Activated CD4-positive, alpha-beta T cell treated with anti-CD3 and anti-CD28 coated beads for 24 hours (primary cell): Measurements from ENCODE around the gene FIS1.
A peak's percentile ranks its signal among the peaks of the same experiment; 100 is the strongest.

Experiments
- DNase-seq, 2 donors: peaks; one replicate each; pipeline ENCODE4 v3.0.0-alpha.2; 2020; ENCODE audit warnings: low read depth in 2 of 2

FIS1 gene

DNA sequence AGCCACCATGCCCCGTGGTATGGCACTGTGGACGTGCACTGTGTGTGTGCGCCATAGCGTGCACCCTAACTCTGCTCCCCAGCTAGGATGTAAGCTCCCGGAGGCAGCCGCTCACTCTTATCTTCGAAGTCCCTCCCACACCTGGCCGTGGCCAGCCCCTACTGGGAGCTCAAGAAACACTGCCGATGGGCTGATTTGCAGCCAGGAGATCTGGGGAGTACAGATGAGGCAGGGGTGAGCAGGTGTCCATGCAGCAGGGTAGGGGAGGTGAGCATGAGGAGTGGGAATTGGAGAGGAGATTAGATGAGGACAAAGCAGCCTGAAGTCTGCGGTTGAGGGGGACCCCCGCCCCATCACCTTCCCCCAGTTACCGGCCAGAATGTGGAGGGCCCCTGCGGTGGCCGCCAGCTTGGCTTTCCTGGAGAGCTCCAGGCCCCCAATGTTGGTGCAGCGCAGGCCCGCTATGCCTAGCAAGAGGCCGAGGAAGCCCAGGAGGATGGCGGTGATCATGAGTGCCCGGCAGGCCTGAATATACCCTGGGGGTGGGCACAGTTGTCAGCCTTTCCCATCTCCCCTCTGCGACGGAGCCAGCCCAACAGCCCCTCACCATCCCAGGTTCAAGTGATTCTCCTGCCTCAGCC is 10.9 kb downstream of the FIS1 start:
- DNase-seq: no peak

DNA sequence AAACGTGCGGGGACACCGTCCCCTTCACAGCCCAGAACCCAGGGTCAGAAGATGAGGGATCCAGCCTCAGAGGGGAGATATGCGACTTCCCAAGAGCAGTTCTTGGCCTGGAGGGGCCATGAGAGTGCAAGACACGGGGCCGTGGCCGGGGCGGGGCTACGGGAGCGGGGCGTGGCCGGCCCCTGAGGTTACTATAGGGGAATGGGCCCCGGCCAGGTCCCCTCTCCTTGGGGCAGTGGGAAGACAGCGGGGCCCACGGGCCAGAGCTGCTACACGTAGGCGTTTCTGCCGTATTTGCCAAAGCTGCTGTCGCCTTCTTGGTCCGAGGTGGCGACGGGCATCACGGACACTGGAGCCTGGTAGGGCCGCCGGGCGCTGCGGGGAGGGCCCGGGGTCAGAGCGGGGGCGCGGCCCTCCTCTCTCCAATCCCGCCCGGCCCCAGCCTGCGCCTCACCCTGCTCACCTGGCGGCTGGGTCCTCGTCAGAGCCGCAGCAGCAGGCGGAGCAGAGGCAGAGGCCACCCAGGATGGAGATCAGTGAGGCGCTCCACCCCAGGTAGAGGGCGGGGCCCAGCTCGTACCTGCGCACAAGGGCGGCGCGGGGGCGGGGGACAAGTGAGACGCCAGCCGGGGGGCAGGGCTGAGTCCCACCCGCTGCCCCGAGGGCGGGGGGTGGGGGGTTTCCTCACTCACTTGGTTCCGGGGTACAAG is 12.6 kb downstream of the FIS1 start:
- no peak for DNase-seq

GRCh38 chr7:101231644-101232043 is 13.2 kb downstream of the FIS1 start:
- no peak for DNase-seq

DNA sequence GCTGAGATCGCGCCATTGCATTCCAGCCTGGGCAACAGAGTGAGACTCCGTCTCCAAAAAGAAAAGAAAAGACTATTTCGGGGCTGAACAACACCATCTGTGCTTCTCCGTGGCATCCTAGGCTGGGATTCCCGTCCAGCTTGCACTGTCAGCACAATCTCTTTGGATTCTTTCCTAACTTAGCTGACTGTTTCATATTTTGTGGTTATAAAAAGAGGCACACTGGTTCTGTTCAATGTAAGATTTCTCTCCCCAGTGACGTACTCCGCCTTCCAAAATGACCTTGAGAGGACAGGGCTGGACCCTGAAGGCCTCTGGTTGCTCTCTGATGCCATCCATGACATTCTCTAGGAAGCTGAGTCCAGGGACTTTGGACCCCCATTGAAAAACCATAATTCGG is 18.2 kb downstream of the FIS1 start:
- no peak for DNase-seq

GRCh38 chr7:101225650-101226049 is 19.2 kb downstream of the FIS1 start:
- DNase-seq: no peak

GRCh38 chr7:101223528-101223927 is 21.4 kb downstream of the FIS1 start:
- DNase-seq: no peak

DNA sequence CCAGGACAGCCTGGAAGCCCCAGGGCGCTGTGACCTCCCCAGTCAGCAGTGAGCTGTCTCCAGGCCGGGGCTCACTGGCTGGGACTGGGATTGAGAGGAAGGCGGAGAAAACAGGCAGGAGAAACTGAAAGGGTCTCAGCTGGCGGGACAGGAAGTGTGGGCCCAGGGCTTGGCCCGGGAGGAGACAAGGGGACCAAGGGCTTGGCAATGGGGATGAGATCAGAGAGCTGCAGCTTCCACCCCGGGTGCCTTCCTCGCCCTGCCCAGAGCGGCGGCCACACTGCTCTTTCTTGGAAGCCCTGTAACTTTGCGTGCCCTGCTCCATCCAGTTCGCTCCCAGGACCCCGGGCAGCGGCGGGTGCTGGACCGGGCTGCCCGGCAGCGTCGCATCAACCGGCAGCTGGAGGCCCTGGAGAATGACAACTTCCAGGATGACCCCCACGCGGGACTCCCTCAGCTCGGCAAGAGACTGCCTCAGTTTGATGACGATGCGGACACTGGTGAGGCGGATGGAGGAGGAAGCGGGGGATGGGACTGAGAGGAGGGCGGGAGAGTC is 22.5 kb downstream of the FIS1 start:
- DNase-seq: no peak

DNA sequence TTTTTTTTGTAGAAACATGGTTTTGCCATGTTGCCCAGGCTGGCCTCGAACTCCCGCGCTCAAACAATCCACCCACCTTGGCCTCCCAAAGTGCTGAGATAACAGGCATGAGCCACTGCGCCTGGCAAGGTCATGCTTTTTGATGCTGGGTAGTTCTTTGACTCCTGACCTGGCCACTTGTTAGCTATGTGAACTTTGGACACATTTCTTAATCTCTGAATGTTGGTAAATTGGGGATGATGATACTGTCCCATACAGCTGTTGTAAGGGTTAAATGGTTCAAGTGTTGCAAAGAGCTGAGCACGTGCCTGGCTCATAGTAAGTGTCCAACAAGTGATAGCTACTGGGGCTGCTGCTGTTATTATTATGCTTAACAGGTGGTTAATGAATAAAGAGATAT is 24.6 kb downstream of the FIS1 start:
- no peak for DNase-seq

- DNase-seq: no peak
Observed at GRCh38 chr7:101218236-101219125, 26.4 kb downstream of the FIS1 start.

DNA sequence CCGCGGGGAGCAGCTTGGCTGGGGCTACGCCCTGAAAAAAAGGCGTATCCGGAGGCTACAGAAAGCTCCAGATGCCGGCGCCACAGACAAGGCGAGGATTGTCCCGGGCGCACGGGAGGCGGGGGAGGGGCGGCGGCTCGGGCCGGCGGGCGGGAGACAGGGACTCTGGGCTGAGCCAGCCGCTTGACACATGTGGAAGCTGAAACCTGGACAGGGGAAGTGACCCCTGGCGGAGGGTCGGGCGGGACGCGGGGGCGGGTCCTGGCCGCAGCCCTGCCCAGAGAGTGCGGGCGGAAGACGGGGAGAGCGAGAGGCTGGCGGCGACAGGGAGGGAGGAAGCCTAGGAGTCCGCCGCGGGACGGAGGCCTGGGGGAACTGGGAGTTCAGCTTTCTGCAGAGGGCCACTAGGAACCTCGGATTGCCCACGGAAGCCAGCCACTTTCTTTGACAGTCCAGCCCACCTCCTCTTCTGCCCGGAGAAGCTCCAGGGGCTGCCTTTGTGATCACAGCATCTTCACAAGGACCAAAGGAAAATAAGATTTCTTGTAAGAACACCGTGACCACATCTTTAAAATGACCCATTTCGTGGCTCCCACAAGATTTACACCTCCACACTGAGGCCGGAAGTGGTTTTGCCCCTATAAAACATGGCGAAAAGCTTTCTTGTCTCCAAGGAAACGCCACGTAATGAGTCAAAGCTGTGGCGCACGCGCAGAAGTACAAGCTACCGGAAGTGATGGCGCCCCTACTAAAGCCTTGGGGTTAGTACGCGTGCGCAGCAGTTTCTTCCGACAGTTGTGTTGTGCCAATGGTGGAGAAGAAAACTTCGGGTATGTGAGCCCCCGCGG is 27.3 kb downstream of the FIS1 start, which contains the start of the genes PLOD3 and ZNHIT1:
TSS of gene PLOD3 (minus strand) at position 194 of the 848 bp plus-strand sequence. CDS start 307 bp downstream, outside the sequence.
TSS of gene ZNHIT1 (plus strand) at position 778 of the 848 bp plus-strand sequence. CDS start at position 809, 31 bp downstream.
- peak; percentile 94 for DNase-seq

DNA sequence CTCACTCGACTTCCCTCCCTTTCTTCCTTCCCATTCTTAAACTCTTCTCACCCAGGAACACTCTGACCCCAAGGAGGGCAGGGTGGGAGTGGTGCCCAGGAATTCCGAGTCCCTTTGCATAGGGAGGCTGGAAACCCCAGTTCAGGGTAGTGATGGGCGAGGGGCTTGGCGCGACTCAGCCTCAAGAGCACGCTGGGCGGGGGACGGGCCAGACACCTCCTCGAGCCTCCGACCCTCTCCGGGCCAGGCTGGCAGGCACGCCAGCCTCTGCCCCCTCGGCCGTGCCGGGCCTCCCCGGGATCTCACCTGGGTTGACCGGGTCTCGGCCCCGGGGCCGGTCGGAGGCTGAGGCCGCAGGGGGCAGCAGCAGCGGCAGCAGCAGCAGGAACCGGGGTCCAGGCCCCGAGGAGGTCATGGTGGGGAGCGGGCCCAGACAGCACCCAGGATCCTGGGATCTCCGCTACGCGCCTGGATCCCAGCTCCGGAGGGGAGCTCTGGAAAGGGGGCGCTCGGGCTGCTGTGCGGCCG is 28.0 kb downstream of the FIS1 start:
- no peak for DNase-seq

DNA sequence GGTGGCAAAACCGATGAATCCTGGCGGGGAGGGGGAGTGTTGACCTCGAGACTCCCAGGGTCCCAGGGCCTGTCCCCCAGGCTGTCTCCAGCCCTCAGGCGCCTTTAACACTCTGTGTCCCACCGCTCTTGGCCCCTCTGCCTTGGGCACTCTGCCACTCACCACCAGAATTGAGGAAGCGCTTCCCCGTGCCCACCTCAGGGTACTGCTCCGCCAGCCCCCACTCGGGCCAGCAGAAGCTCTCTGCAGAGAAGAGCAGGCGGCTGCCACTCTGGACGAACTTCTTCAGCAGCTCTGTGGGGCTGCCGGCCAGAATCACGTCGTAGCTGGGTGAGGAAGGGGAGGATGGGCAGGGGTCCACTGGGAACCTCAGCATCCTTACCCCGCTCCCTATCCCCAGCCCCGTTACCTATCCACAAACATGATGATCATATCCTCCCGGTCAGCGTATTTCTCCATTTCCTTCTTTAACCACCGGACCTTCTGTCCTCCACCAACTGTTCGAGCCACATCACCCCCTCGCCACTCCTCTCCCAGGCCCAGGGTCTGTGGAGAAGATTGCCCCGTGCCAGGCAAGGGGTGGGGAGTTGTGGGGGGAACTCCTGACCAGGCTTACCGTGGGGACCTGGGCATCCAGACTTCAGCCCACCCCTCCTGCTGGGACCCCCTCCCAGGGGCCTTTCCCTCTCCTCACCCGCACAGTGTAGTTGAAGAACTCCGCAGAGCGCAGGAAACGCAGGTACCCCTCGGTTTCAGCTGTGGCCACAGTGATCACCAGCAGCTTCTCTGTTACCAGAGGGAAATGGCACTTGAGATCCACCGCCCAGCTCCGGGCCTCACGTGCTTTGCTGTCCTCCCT is 28.7 kb downstream of the FIS1 start:
- DNase-seq: no peak

DNA sequence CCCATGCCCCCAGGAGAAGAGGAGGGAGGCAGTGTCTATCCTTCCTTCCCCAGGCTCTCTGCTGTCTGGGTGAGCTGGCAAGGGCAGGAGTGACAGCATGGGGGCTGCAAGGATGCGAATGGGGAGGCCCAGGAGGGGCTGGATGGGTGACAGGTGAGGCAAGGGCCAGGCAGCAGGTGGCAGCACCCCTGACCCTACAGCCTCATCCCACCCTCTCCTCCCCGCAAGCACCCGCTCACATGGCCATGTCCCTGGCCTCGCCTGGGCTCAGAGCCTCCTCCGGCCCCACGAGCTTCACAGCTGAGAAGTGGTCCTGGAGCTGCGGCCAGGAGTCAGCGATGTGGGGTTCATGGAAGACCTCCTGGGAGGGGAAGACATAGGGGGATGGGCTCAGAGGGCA is 32.9 kb downstream of the FIS1 start:
- no peak for DNase-seq

GRCh38 chr7:101211501-101211900 is 33.4 kb downstream of the FIS1 start:
- DNase-seq: no peak

GRCh38 chr7:101210143-101210542 is 34.7 kb downstream of the FIS1 start:
- no peak for DNase-seq

DNA sequence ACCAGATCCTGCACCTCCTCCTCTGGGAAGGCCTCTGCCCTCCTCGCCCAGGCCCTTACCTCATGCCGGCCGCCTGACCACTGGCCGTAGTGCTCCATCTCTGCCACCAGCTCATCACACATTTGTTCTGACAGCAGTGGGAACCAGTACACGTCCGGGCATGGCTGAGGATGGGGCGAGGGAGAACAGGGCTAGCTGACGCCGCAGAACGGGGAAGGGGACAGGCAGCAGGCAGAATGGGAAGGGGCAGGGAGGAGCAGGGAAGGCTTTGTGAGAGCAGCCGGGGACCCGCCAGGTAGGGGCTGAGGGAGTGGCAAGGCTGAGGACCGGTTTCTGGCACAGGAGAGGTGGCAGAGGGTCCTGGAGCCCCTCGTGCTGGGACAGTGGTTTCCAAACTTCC is 36.1 kb downstream of the FIS1 start:
- DNase-seq: no peak

DNA sequence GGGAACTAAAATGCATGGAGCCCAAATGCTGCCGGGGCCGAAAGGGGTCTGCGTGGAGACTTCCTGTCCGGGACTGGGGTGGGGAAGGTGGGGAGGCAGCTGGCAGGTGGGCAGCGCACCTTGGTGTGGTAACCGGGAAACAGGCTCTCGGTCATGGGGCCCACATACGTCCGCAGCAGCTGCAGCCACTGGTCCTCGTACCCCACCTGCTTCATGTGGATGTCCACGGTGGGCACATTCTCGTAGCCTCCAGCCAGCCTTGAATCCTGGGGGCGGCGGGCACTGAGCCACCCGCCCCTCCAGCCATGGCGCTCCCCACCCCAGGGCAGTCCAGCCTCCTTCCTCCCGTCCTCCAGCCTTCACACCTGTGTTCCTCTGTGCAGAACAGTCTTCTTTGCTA is 37.4 kb downstream of the FIS1 start:
- DNase-seq: no peak

DNA sequence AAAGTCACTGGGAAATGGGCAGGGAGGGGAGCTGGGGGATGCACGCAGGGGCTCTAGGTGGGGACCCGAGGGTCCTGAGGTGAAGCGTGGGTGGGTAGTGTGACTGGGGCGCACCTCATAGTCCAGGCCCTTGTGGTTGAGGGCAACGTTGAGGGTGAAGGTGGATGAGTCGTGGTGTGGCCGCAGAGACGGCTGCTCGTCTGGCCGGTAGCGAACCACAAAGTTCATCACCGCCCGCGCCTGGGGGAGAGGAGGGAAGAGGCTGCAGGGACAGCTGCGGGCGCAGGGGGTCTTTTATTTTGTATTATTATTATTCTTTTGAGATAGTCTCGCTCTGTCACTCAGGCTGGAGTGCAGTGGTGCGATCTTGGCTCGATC is 38.2 kb downstream of the FIS1 start:
- DNase-seq: no peak

DNA sequence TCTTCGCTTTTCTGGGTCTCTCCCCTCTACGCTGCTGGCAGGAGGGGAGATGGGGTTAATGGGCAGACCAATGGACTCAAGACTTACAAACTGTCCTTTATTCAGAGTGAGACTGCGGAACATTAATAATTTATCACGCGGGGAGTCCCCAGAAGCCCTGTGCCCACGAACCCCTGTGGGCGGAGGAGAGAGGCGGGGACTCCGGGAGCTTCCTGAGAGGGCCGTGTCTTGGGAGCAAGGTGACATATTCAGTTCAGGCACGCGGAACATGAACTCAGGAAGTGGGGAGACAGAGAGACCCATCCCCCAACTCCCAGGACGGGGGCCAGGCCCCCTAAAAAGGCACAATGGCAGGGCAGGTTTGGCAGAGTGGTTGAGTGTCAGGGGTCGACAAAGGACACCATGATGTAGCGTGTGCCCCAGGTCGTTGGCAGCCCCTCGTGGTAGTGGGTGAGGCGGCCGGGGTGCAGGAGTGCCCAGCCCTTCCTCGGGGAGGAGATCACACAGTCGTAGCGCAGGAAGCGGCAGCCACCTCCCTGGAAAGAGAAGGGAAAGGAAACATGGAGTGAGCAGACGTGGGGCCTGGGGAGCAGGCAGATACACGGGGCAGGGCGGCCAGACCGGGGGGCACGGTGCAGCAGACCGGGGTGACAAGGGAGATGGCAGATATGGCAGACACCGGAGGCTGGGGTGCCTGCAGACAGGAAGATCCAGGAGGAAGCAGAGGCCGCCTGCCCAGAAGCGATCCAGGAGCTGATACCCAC is 38.8 kb downstream of the FIS1 start:
- DNase-seq: no peak
